SK-N-SH (cell line): Measurements from ENCODE around the gene KRT222. TPM values are rescaled to one million over a fixed set of nuclear protein-coding genes. Genes with fewer than 3 reads are reported as not detected.

ENCODE experiments used
- CTCF ChIA-PET: fragments of 300-600, 350-600 bp; formaldehyde crosslinking; extraction: SDS; loops from one replicate; lab custom pipeline; 2021; lab: Yijun Ruan, JAX
- POLR2A ChIA-PET: fragments of 350-600 bp; sonication (Branson Sonifier 250); formaldehyde crosslinking; extraction: SDS; loops from one replicate; lab custom pipeline; 2020; ENCODE audit warnings: antibody characterized with exemption, inconsistent platforms; lab: Yijun Ruan, JAX
- DNase-seq: peaks from one replicate; pipeline ENCODE4 v3.0.0; 2012
- H2AFZ ChIP-seq: fragments of 200-600 bp; sonication (generic); 2 replicates; pipeline ENCODE4 v1.8.1; 2016; ENCODE audit warnings: antibody characterized with exemption, mild to moderate bottlenecking, low read depth
- H3F3A ChIP-seq: fragments of 200-600 bp; sonication (generic); replicated peaks from 2 replicates; pipeline ENCODE3; 2016; ENCODE audit warnings: antibody characterized with exemption, mild to moderate bottlenecking; ENCODE audit not compliant: insufficient read depth
- H3K27ac ChIP-seq, 2 experiments: fragments of 200-500 bp in 1 of 2; fragments of 200-600 bp in 1 of 2; sonication (Bioruptor generic) in 1 of 2; sonication (generic), shearing (Covaris generic) in 1 of 2; 2 replicates each; pipeline versions ENCODE4 v1.5.1 to v1.6.1; 2014 to 2016; ENCODE audit warnings: low read depth in 2 of 2, inconsistent platforms in 1 of 2, low read length in 1 of 2, mild to moderate bottlenecking in 1 of 2, mixed read lengths in 1 of 2
- H3K27me3 ChIP-seq: fragments of 200-600 bp; sonication (generic), shearing (Covaris generic); 2 replicates; pipeline ENCODE4 v1.6.1; 2016; ENCODE audit warnings: mixed run types; ENCODE audit not compliant: insufficient read depth
- H3K36me3 ChIP-seq, 2 experiments: fragments of 200-500 bp in 1 of 2; fragments of 200-600 bp in 1 of 2; sonication (Bioruptor generic) in 1 of 2; sonication (generic) in 1 of 2; replicated peaks in 1 of 2; 2 replicates each; pipeline versions ENCODE3 to v1.5.1; 2014 to 2016; ENCODE audit warnings: low read length in 1 of 2, mild to moderate bottlenecking in 1 of 2; ENCODE audit not compliant: insufficient read depth in 2 of 2, control insufficient read depth in 1 of 2
- H3K4me1 ChIP-seq, 2 experiments: fragments of 200-500 bp in 1 of 2; fragments of 200-600 bp in 1 of 2; sonication (Bioruptor generic) in 1 of 2; sonication (generic), shearing (Covaris generic) in 1 of 2; 2 replicates each; pipeline versions ENCODE4 v1.5.1 to v1.6.1; 2014 to 2016; ENCODE audit warnings: low read depth in 1 of 2, low read length in 1 of 2, mixed run types in 1 of 2; ENCODE audit not compliant: insufficient read depth in 2 of 2, control insufficient read depth in 1 of 2
- H3K4me2 ChIP-seq: fragments of 200-600 bp; sonication (generic), shearing (Covaris generic); 2 replicates; pipeline ENCODE4 v1.6.1; 2017; ENCODE audit warnings: mixed run types
- H3K4me3 ChIP-seq, 2 experiments: fragments of 200-500 bp in 1 of 2; fragments of 200-600 bp in 1 of 2; sonication (Bioruptor generic) in 1 of 2; sonication (generic), shearing (Covaris generic) in 1 of 2; 2 replicates each; pipeline versions ENCODE4 v1.5.1 to v1.8.1; 2014 to 2016; ENCODE audit warnings: low read depth in 2 of 2, inconsistent platforms in 1 of 2, low read length in 1 of 2, mild to moderate bottlenecking in 1 of 2, mixed read lengths in 1 of 2, moderate library complexity in 1 of 2
- H3K79me2 ChIP-seq: fragments of 200-600 bp; sonication (generic); 2 replicates; pipeline ENCODE4 v1.8.1; 2017; ENCODE audit warnings: mild to moderate bottlenecking; ENCODE audit not compliant: insufficient read depth
- H3K9ac ChIP-seq: fragments of 200-600 bp; sonication (generic); 2 replicates; pipeline ENCODE4 v1.6.1; 2017; ENCODE audit warnings: mixed run types
- H3K9me2 ChIP-seq: fragments of 200-600 bp; sonication (generic); 2 replicates; pipeline ENCODE4 v1.6.1; 2017; ENCODE audit warnings: mixed run types
- H3K9me3 ChIP-seq: fragments of 200-600 bp; sonication (generic); 2 replicates; pipeline ENCODE4 v1.6.1; 2017; ENCODE audit warnings: mixed run types, mild to moderate bottlenecking, moderate library complexity
- H4K20me1 ChIP-seq: fragments of 200-600 bp; sonication (generic); 2 replicates; pipeline ENCODE4 v1.6.1; 2017; ENCODE audit warnings: mild to moderate bottlenecking, mixed run types; ENCODE audit not compliant: insufficient read depth
- ELF1 ChIP-seq: IDR thresholded peaks from 2 replicates; pipeline ENCODE4 v1.4.0; 2012
- EZH2phosphoT487 ChIP-seq: fragments of 200-600 bp; sonication (generic); IDR thresholded peaks from 2 replicates; pipeline ENCODE4 v1.6.1; 2017; ENCODE audit warnings: low read depth, mixed run types, mild to moderate bottlenecking, antibody characterized with exemption, moderate library complexity, borderline replicate concordance
- FOXJ3 ChIP-seq: sonication (generic); formaldehyde crosslinking; IDR thresholded peaks from 2 replicates; pipeline ENCODE4 v1.5.1; 2020; ENCODE audit warnings: mild to moderate bottlenecking, missing genetic modification reagents
- GATA2 ChIP-seq: sonication (generic); formaldehyde crosslinking; IDR thresholded peaks from 2 replicates; pipeline ENCODE4 v1.5.0; 2020; ENCODE audit warnings: mild to moderate bottlenecking, missing genetic modification reagents
- MAX ChIP-seq: IDR thresholded peaks from 2 replicates; pipeline ENCODE4 v1.4.0; 2012; ENCODE audit warnings: low read depth
- NRF1 ChIP-seq: IDR thresholded peaks from 2 replicates; pipeline ENCODE4 v1.6.1; 2012; ENCODE audit warnings: low read depth, mild to moderate bottlenecking, low read length
- RAD21 ChIP-seq: IDR thresholded peaks from 2 replicates; pipeline ENCODE4 v1.6.1; 2012; ENCODE audit warnings: mild to moderate bottlenecking, low read length
- RXRA ChIP-seq: IDR thresholded peaks from 2 replicates; pipeline ENCODE4 v1.4.0; 2012; ENCODE audit warnings: low read depth, mild to moderate bottlenecking, borderline replicate concordance
- TAF1 ChIP-seq: IDR thresholded peaks from 2 replicates; pipeline ENCODE4 v1.6.1; 2012; ENCODE audit warnings: low read depth, mild to moderate bottlenecking, low read length, moderate library complexity, borderline replicate concordance
- TCF12 ChIP-seq: IDR thresholded peaks from 2 replicates; pipeline ENCODE4 v1.4.0; 2012
- TEAD4 ChIP-seq: IDR thresholded peaks from 2 replicates; pipeline ENCODE4 v1.4.0; 2012; ENCODE audit warnings: mild to moderate bottlenecking, borderline replicate concordance; ENCODE audit not compliant: insufficient read depth
- ZBTB33 ChIP-seq: IDR thresholded peaks from 2 replicates; pipeline ENCODE4 v1.4.0; 2012; ENCODE audit warnings: low read depth, borderline replicate concordance
- WGBS: methylation state at CpG from one replicate; pipeline ENCODE4 v1.1.6; 2017; ENCODE audit warnings: low lambda C conversion rate; 5-methylcytosine and 5-hydroxymethylcytosine counted together
- polyA plus RNA-seq, 3 experiments: library from polyadenylated mRNA; depleted of rRNA; stranded (reverse); fragments of >200 nt; gene quantifications; 2 replicates each; pipeline ENCODE4 v1.2.3, GENCODE V29; 2012
- TF ChIP-seq, protein P1 (sequence below): fragments of 200-600 bp; sonication (generic); IDR thresholded peaks from 2 replicates; pipeline ENCODE4 v1.6.1; 2017; ENCODE audit warnings: antibody characterized with exemption, mild to moderate bottlenecking, moderate library complexity
- TF ChIP-seq, protein P2 (sequence below): IDR thresholded peaks from 2 replicates; pipeline ENCODE4 v1.4.0; 2012; ENCODE audit warnings: low read depth, borderline replicate concordance

KRT222 gene
- polyA plus RNA-seq, 1 of the 3 experiments (the other 2 are of a cell fraction) = not detected

GRCh38 chr17:40633871-40634270 lies 31.1 kb downstream of the KRT222 start:
- H2AFZ ChIP-seq = no peak overlapping the region
- DNase-seq = no peak
- ChIA-PET POLR2A (interaction anchor here (0.6 to 1.0 kb wide), 2 partner anchors 14 to 19 kb away, joined by 4 to 8 read pairs; partner anchors contain the start of gene SMARCE1), CTCF (interaction anchor here (1.0 to 2.8 kb wide), 5 partner anchors 9 to 1034 kb away, joined by 3 to 18 read pairs (median 3); no protein-coding TSS in a partner anchor)
- H3K9me3 ChIP-seq = no peaks in the 10 kb centered on the region
- H4K20me1 ChIP-seq = peaks cover 13% of the 10 kb centered on the region
- no peak overlapping the region for H3K4me2 ChIP-seq
- no peak overlapping the region for H3K4me3 ChIP-seq
- TF ChIP-seq, protein P1, sequence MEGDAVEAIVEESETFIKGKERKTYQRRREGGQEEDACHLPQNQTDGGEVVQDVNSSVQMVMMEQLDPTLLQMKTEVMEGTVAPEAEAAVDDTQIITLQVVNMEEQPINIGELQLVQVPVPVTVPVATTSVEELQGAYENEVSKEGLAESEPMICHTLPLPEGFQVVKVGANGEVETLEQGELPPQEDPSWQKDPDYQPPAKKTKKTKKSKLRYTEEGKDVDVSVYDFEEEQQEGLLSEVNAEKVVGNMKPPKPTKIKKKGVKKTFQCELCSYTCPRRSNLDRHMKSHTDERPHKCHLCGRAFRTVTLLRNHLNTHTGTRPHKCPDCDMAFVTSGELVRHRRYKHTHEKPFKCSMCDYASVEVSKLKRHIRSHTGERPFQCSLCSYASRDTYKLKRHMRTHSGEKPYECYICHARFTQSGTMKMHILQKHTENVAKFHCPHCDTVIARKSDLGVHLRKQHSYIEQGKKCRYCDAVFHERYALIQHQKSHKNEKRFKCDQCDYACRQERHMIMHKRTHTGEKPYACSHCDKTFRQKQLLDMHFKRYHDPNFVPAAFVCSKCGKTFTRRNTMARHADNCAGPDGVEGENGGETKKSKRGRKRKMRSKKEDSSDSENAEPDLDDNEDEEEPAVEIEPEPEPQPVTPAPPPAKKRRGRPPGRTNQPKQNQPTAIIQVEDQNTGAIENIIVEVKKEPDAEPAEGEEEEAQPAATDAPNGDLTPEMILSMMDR = no peak
- TF ChIP-seq RAD21 = no peak
- no peak for TF ChIP-seq FOXJ3 (CRISPR knock-in tag)
- no peak for TF ChIP-seq ZBTB33
- no peak for TF ChIP-seq EZH2phosphoT487
- TF ChIP-seq NRF1 = no peak
- no peak for TF ChIP-seq TEAD4
- no peak for TF ChIP-seq GATA2 (CRISPR knock-in tag)
- TF ChIP-seq TAF1 = no peak
- TF ChIP-seq RXRA = no peak
- no peak for TF ChIP-seq ELF1
- TF ChIP-seq TCF12 = no peak
- TF ChIP-seq, protein P2, sequence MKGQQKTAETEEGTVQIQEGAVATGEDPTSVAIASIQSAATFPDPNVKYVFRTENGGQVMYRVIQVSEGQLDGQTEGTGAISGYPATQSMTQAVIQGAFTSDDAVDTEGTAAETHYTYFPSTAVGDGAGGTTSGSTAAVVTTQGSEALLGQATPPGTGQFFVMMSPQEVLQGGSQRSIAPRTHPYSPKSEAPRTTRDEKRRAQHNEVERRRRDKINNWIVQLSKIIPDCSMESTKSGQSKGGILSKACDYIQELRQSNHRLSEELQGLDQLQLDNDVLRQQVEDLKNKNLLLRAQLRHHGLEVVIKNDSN = no peak
- no peak for TF ChIP-seq MAX
- peaks cover 87 to 98% of the 10 kb centered on the region in 2 experiments for H3K36me3 ChIP-seq
- WGBS = 68% methylated on average over 1 of the region's 1 CpG
- H3K79me2 ChIP-seq = peaks cover 10% of the 10 kb centered on the region
- H3K4me1 ChIP-seq = no peaks in the 10 kb centered on the region
- H3F3A ChIP-seq = peaks cover 16% of the 10 kb centered on the region
- no peak overlapping the region for H3K27ac ChIP-seq
- no peak overlapping the region for H3K9ac ChIP-seq
- no peaks in the 10 kb centered on the region for H3K9me2 ChIP-seq
- no peaks in the 10 kb centered on the region for H3K27me3 ChIP-seq
